GM23338 (cell line): ENCODE data around the gene SLC5A2.

Source experiments
- CREB1 ChIP-seq: fragments of 250-450 bp; sonication (Bioruptor Pico); IDR thresholded peaks from 2 replicates; pipeline ENCODE4 v1.5.0; 2020; ENCODE audit warnings: low read depth, mild to moderate bottlenecking, moderate library complexity
- CTCF ChIP-seq, 2 experiments: fragments of 200-600 bp in 1 of 2; sonication (generic) in 1 of 2; conservative IDR thresholded peaks; 2 replicates each; pipeline versions ENCODE4 v1.5.1 to v1.6.1; 2016 to 2017; ENCODE audit warnings: antibody characterized with exemption in 2 of 2, low read depth in 2 of 2, mild to moderate bottlenecking in 2 of 2, moderate library complexity in 1 of 2
- ETS1 ChIP-seq: IDR thresholded peaks from 2 replicates; pipeline ENCODE4 v1.6.1; 2016; ENCODE audit warnings: antibody characterized with exemption
- EZH2 ChIP-seq: fragments of 200-600 bp; sonication (generic); IDR thresholded peaks from one replicate; pipeline ENCODE4 v1.8.0; 2017; ENCODE audit warnings: antibody characterized with exemption, mild to moderate bottlenecking, low read depth; ENCODE audit not compliant: unreplicated experiment
- JUNB ChIP-seq: IDR thresholded peaks from one replicate; pipeline ENCODE4 v1.6.1; 2016; ENCODE audit warnings: antibody characterized with exemption; ENCODE audit not compliant: unreplicated experiment

GRCh38 chr16:31519759-31520431, 37.0 kb downstream of the SLC5A2 start:
- TF ChIP-seq CTCF (conservative IDR thresholded peaks at IDR 0.05; ENCODE audit: low read depth in 2 of 2) (no peak), EZH2 (no peak), CREB1 (no peak), JUNB (no peak), ETS1 (no peak)
